ENCODE results near the gene ZNF154.

DNA sequence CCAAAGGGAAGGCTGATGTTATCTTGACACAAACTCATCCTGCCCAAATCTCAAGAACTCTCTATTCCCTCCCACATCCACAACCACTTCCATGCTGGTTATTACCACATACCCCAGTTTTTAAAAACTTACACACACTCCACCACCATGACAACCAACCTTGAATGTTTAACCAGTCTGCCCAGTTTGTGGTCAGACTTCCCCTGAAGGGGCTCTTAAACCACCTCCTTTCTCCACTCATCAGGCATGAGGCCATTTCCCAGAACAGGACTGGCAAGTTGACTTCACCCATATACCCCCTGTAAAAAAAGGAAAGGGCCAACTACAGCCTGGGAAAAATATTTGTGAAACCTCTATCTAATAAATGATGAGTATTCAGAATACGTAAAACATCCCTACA, 52.7 kb downstream of the ZNF154 start:
- TF ChIP-seq CTCF (IDR thresholded peaks at IDR 0.05) (no peak), POLR2A (IDR thresholded peaks at IDR 0.05) (no peak), POLR2AphosphoS5 (IDR thresholded peaks at IDR 0.05) (no peak), EP300 (IDR thresholded peaks at IDR 0.05) (no peak)

Data from upper lobe of left lung (tissue), 4 donors.